CD14-positive monocyte (primary cell): ENCODE results near the gene FHIT. TPM values are rescaled to one million over a fixed set of nuclear protein-coding genes. Genes with fewer than 3 reads are reported as not detected.

Experiments used
- DNase-seq, 3 donors: peaks; one replicate each; pipeline ENCODE4 v3.0.0-alpha.2; 2011 to 2022
- H2AFZ ChIP-seq: 2 replicates; pipeline ENCODE4 v1.6.0; 2012; ENCODE audit warnings: mild to moderate bottlenecking, low read depth, low read length, inconsistent platforms; ENCODE audit not compliant: insufficient read depth, poor library complexity, severe bottlenecking
- H3K27ac ChIP-seq, 2 donors: 1 replicate in 1 of 2; 2 replicates in 1 of 2; pipeline ENCODE4 v1.5.1; 2012 to 2013; ENCODE audit warnings: low read length in 2 of 2, control low read depth in 1 of 2, inconsistent platforms in 1 of 2, low read depth in 1 of 2, mild to moderate bottlenecking in 1 of 2
- H3K27me3 ChIP-seq, 2 donors: one replicate each; pipeline versions ENCODE4 v1.6.0 to v1.6.1; 2011 to 2013; ENCODE audit warnings: low read length in 2 of 2; ENCODE audit not compliant: control insufficient read depth in 2 of 2, insufficient read depth in 2 of 2
- H3K36me3 ChIP-seq, 2 donors: replicated peaks in 1 of 2; 1 replicate in 1 of 2; 2 replicates in 1 of 2; pipeline versions ENCODE4 v1.5.1 to v1.6.1; 2012 to 2013; ENCODE audit warnings: low read length in 2 of 2, control low read depth in 1 of 2, inconsistent platforms in 1 of 2, mild to moderate bottlenecking in 1 of 2; ENCODE audit not compliant: insufficient read depth in 2 of 2, control insufficient read depth in 1 of 2
- H3K4me1 ChIP-seq, 2 donors: 1 replicate in 1 of 2; 2 replicates in 1 of 2; pipeline versions ENCODE4 v1.5.1 to v1.6.1; 2012 to 2013; ENCODE audit warnings: low read length in 2 of 2, control low read depth in 1 of 2, inconsistent platforms in 1 of 2, mild to moderate bottlenecking in 1 of 2, moderate library complexity in 1 of 2; ENCODE audit not compliant: insufficient read depth in 2 of 2, control insufficient read depth in 1 of 2
- H3K4me2 ChIP-seq: replicated peaks from 2 replicates; pipeline ENCODE3; 2012; ENCODE audit warnings: low read length, moderate library complexity, mild to moderate bottlenecking; ENCODE audit not compliant: poor library complexity, severe bottlenecking; ENCODE audit errors: extremely low read depth
- H3K4me3 ChIP-seq, 3 experiments: fragments of 200-600 bp in 1 of 3; sonication (generic) in 1 of 3; replicated peaks in 1 of 3; 1 replicate in 2 of 3; 2 replicates in 1 of 3; pipeline ENCODE4 v1.5.1; 2011 to 2013; ENCODE audit warnings: low read length in 3 of 3, mild to moderate bottlenecking in 3 of 3, control low read depth in 2 of 3, low read depth in 2 of 3, inconsistent platforms in 1 of 3, moderate library complexity in 1 of 3
- H3K79me2 ChIP-seq: 2 replicates; pipeline ENCODE4 v1.6.0; 2012; ENCODE audit warnings: mild to moderate bottlenecking, control low read depth, inconsistent platforms, low read length, moderate library complexity; ENCODE audit not compliant: insufficient read depth
- H3K9ac ChIP-seq: 2 replicates; pipeline ENCODE4 v1.6.0; 2017; ENCODE audit warnings: low read length, mild to moderate bottlenecking; ENCODE audit not compliant: insufficient read depth, poor library complexity, severe bottlenecking
- H3K9me3 ChIP-seq, 2 donors: replicated peaks in 1 of 2; 1 replicate in 1 of 2; 2 replicates in 1 of 2; pipeline versions ENCODE4 v1.5.1 to v1.6.1; 2012 to 2013; ENCODE audit warnings: low read length in 2 of 2, control low read depth in 1 of 2; ENCODE audit not compliant: control insufficient read depth in 1 of 2, insufficient read depth in 1 of 2
- H4K20me1 ChIP-seq: 2 replicates; pipeline ENCODE4 v1.6.0; 2012; ENCODE audit warnings: mild to moderate bottlenecking, low read length, control low read depth, moderate library complexity; ENCODE audit not compliant: insufficient read depth
- H3K27ac Mint-ChIP-seq, 7 donors: one replicate each; pipeline ENCODE4 v1.8.0; 2020; ENCODE audit warnings: mild to moderate bottlenecking in 7 of 7, mixed read lengths in 7 of 7, moderate library complexity in 6 of 7, inconsistent platforms in 2 of 7
- H3K27me3 Mint-ChIP-seq, 3 donors: one replicate each; pipeline ENCODE4 v1.8.0; 2021 to 2022; ENCODE audit warnings: low read depth in 3 of 3, mild to moderate bottlenecking in 3 of 3, mixed read lengths in 3 of 3, moderate library complexity in 3 of 3, inconsistent platforms in 1 of 3
- H3K36me3 Mint-ChIP-seq, 2 donors: one replicate each; pipeline ENCODE4 v1.8.0; 2020; ENCODE audit warnings: mixed read lengths in 2 of 2, inconsistent platforms in 1 of 2, mild to moderate bottlenecking in 1 of 2
- H3K4me1 Mint-ChIP-seq: one replicate; pipeline ENCODE4 v1.8.0; 2020; ENCODE audit warnings: mild to moderate bottlenecking, mixed read lengths
- H3K4me3 Mint-ChIP-seq, 2 donors: one replicate each; pipeline ENCODE4 v1.8.0; 2020; ENCODE audit warnings: mild to moderate bottlenecking in 2 of 2, mixed read lengths in 2 of 2, moderate library complexity in 1 of 2
- H3K9me3 Mint-ChIP-seq, 7 donors: one replicate each; pipeline ENCODE4 v1.8.0; 2020 to 2022; ENCODE audit warnings: mixed read lengths in 7 of 7, mild to moderate bottlenecking in 6 of 7, moderate library complexity in 6 of 7, inconsistent platforms in 2 of 7
- WGBS: methylation state at CpG from one replicate; pipeline ENCODE4 v1.1.5; 2013; ENCODE audit warnings: missing lambda C conversion rate; ENCODE audit not compliant: insufficient coverage; 5-methylcytosine and 5-hydroxymethylcytosine counted together
- intact Hi-C, 2 donors: fragments of 100-400 bp; cut with micrococcal nuclease; formaldehyde crosslinking; loops; one replicate each; pipeline versions ENCODE4 v1.15.0 to v1.15.1; 2023
- polyA plus RNA-seq, 3 donors: library from polyadenylated mRNA; depleted of rRNA in 1 of 3; unstranded in 2 of 3; stranded (reverse) in 1 of 3; fragments of 300-500 nt in 2 of 3; fragments of >200 nt in 1 of 3; fragmentation: Illumina TruSeq in 2 of 3; gene quantifications; 1 replicate in 2 of 3; 2 replicates in 1 of 3; pipeline ENCODE4 v1.2.3, GENCODE V29; 2012 to 2021
- TF ChIP-seq, protein P1 (sequence below): fragments of 200-600 bp; IDR thresholded peaks from one replicate; pipeline ENCODE4 v1.8.0; 2022; ENCODE audit warnings: antibody characterized with exemption, mild to moderate bottlenecking

FHIT gene
- polyA plus RNA-seq, 3 donors = 1.7 to 3.4 (median 3.2) TPM

DNA sequence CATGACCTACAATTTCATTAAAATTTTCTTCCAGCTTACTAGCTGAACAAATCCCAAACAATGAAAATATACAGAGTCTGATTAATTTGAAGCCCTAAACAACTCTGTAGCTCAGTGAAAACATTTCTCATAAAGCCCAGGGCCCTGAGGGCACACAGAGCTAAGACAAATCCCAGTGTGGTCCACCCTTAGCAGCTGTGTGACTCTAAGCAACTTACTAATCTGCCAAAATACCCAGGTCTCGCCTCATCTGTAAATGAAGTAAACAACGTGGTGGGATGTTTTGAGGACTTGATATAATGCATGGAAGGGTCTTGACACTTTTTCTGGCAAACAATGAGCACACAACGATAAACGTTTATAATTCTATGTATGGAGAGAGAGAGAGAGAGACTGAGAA lies 158.4 kb downstream of the FHIT start:
- DNase-seq = no peak
- TF ChIP-seq, protein P1, sequence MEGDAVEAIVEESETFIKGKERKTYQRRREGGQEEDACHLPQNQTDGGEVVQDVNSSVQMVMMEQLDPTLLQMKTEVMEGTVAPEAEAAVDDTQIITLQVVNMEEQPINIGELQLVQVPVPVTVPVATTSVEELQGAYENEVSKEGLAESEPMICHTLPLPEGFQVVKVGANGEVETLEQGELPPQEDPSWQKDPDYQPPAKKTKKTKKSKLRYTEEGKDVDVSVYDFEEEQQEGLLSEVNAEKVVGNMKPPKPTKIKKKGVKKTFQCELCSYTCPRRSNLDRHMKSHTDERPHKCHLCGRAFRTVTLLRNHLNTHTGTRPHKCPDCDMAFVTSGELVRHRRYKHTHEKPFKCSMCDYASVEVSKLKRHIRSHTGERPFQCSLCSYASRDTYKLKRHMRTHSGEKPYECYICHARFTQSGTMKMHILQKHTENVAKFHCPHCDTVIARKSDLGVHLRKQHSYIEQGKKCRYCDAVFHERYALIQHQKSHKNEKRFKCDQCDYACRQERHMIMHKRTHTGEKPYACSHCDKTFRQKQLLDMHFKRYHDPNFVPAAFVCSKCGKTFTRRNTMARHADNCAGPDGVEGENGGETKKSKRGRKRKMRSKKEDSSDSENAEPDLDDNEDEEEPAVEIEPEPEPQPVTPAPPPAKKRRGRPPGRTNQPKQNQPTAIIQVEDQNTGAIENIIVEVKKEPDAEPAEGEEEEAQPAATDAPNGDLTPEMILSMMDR = no peak
- Mint-ChIP-seq H3K36me3 (no peaks in the 10 kb centered on the region), H3K27ac (no peak overlapping the region), H3K9me3 (peaks cover 0 to 8% (median 3%) of the 10 kb centered on the region in 7 donors), H3K27me3 (no peaks in the 10 kb centered on the region), H3K4me1 (no peaks in the 10 kb centered on the region), H3K4me3 (no peak overlapping the region)
- Histone ChIP-seq H3K4me2 (no peak overlapping the region), H3K27me3 (no peaks in the 10 kb centered on the region), H3K79me2 (no peaks in the 10 kb centered on the region), H4K20me1 (no peaks in the 10 kb centered on the region), H3K27ac (no peak overlapping the region), H3K4me3 (no peak overlapping the region), H3K9me3 (no peaks in the 10 kb centered on the region), H2AFZ (no peak overlapping the region), H3K4me1 (no peaks in the 10 kb centered on the region), H3K9ac (no peak overlapping the region), H3K36me3 (no peaks in the 10 kb centered on the region)
- WGBS = 86% methylated on average over 3 of the region's 4 CpGs
- intact Hi-C loops = no loop called here

DNA sequence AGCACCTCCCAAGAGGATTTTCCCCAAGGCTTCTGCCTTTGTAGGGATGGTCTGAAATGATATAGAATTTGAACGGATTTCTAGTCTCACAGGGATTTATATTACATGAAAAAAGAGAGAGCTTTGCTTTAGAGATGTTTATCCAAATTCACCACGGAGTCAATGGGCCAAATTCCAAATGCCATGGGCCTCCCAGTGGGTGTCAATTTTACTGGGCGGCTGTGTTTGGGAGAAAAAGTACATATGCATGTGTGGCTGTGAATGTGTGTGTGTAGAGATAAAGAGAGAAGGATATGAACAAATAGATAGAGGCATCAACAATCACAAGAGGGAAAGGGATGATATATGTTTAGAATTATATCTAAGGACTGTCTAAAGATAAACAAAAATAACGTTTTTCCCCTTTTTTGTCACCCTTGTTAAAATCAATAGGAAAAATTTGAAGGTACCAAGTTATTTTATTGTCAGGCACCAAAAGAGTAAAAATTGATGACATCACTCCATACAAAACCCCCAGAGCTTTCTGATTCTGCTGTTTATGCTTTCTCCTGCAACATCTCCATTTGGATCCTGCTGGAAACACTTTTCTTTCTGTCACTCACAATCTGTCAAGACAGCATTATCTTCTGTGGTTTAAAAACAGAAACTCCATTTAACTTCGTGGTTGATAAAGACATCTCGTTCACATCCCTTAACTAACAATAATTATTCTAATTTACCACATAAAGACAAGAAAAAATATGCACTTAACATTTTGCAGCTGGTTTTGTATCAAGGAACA lies 160.7 kb downstream of the FHIT start:
- Mint-ChIP-seq H3K27me3 (no peaks in the 10 kb centered on the region), H3K27ac (no peak overlapping the region), H3K4me1 (no peaks in the 10 kb centered on the region), H3K4me3 (no peak overlapping the region), H3K9me3 (peaks cover 0 to 6% (median 3%) of the 10 kb centered on the region in 7 donors), H3K36me3 (no peaks in the 10 kb centered on the region)
- H3K9ac ChIP-seq = no peak overlapping the region
- intact Hi-C loops = no loop called here
- no peaks in the 10 kb centered on the region for H4K20me1 ChIP-seq
- TF ChIP-seq, protein P1 = no peak
- H2AFZ ChIP-seq = no peak overlapping the region
- no peak for DNase-seq
- H3K27me3 ChIP-seq = no peaks in the 10 kb centered on the region
- no peaks in the 10 kb centered on the region for H3K9me3 ChIP-seq
- no peak overlapping the region for H3K4me2 ChIP-seq
- H3K27ac ChIP-seq = no peak overlapping the region
- no peaks in the 10 kb centered on the region for H3K4me1 ChIP-seq
- no peaks in the 10 kb centered on the region for H3K36me3 ChIP-seq
- WGBS = no CpG with 5 or more reads among the region's 6 CpGs
- H3K4me3 ChIP-seq = no peak overlapping the region
- no peaks in the 10 kb centered on the region for H3K79me2 ChIP-seq
